ENCODE data around the gene EHMT2. TPM values are rescaled to one million over a fixed set of nuclear protein-coding genes. Genes with fewer than 3 reads are reported as not detected.
"Not testable (repeated sequence)": the region's sequence is repeated elsewhere in the genome, so short reads cannot be mapped to it uniquely, and the experiment has no call there.

The EHMT2 gene
- total RNA-seq, 1 donor from 2014 or later, result 76.3 TPM

DNA sequence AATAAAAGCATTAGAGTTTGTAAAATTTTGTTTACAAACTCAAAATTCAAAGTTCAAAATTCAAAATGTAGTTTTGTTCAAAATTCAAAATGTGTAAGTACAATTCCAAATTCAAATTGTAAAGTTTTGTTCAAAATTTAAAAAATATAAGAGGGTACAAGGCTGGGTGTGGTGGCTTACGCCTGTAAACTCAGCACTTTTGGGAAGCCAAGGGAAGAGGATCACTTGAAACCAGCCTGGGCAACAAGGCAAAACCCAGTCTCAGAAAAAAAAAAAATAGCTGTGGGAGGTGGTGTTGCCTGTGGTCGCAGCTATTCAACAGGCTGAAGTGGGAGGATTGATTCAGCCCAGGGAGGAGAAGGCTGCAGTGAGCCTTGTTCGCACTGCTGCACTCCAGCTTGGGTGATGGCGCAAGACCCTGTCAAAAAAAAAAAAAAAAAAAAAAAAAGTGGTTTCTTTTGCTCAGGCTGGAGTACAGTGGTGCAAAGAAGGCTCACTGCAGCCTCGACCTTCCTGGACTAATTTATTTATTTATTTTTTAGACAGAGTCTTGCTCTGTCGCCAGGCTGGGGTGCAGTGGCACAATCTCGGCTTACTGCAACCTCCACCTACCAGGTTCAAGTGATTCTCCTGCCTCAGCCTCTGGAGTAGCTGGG lies 9.8 kb upstream of the EHMT2 start:
- Mint-ChIP-seq H3K4me1 (ENCODE audit: low read depth) (peaks cover 20% of the 10 kb centered on the region), H3K4me3 (ENCODE audit: low read depth) (no peak overlapping the region), H3K9me3 (no peaks in the 10 kb centered on the region), H3K27ac (no peak overlapping the region), H3K27me3 (ENCODE audit: low read depth) (no peaks in the 10 kb centered on the region), H3K36me3 (ENCODE audit: low read depth) (no peaks in the 10 kb centered on the region)
- no peak for DNase-seq (ENCODE audit: low spot score)
- intact Hi-C loops (cut with micrococcal nuclease), result no loop called here

DNA sequence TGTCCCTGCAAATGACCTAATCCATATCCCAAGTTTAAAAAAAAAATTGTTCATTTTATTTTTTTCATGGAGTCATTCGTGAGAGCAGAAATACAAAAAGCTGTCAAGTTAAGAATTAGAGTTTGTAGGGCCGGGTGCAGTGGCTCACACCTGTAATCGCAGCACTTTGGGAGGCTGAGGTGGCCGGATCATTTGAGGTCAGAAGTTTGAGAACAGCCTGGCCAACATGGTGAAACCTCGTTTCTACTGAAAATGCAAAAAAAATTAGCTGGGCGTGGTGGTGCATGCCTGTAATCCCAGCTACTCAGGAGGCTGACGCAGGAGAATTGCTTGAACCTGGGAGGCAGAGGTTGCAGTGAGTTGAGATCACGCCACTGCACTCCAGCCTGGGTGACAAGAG lies 9.2 kb upstream of the EHMT2 start:
- H3K4me3 Mint-ChIP-seq (ENCODE audit: low read depth), result not testable (repeated sequence)

GRCh38 chr6:31906122-31906521 lies 8.6 kb upstream of the EHMT2 start:
- intact Hi-C loops (cut with micrococcal nuclease), result no loop called here
- Mint-ChIP-seq H3K4me1 (ENCODE audit: low read depth) (peaks cover 20% of the 10 kb centered on the region), H3K27me3 (ENCODE audit: low read depth) (no peaks in the 10 kb centered on the region), H3K36me3 (ENCODE audit: low read depth) (no peaks in the 10 kb centered on the region), H3K4me3 (ENCODE audit: low read depth) (no peak overlapping the region), H3K9me3 (no peaks in the 10 kb centered on the region), H3K27ac (no peak overlapping the region)
- DNase-seq (ENCODE audit: low spot score), result no peak

More for the DNA sequence above, 9.2 kb upstream of the EHMT2 start:
- H3K4me1 Mint-ChIP-seq (ENCODE audit: low read depth), result peaks cover 20% of the 10 kb centered on the region
- intact Hi-C loops (cut with micrococcal nuclease); H3K36me3 Mint-ChIP-seq (ENCODE audit: low read depth); DNase-seq (ENCODE audit: low spot score); H3K27me3 Mint-ChIP-seq (ENCODE audit: low read depth); H3K27ac Mint-ChIP-seq; H3K9me3 Mint-ChIP-seq: not testable (repeated sequence)

GRCh38 chr6:31905041-31905440 lies 7.5 kb upstream of the EHMT2 start:
- Mint-ChIP-seq H3K27ac (no peak overlapping the region), H3K4me3 (ENCODE audit: low read depth) (no peak overlapping the region), H3K27me3 (ENCODE audit: low read depth) (no peaks in the 10 kb centered on the region), H3K9me3 (no peaks in the 10 kb centered on the region), H3K4me1 (ENCODE audit: low read depth) (peaks cover 16% of the 10 kb centered on the region), H3K36me3 (ENCODE audit: low read depth) (no peaks in the 10 kb centered on the region)
- DNase-seq (ENCODE audit: low spot score), result no peak
- intact Hi-C loops (cut with micrococcal nuclease), result no loop called here

GRCh38 chr6:31903957-31904356 lies 6.5 kb upstream of the EHMT2 start:
- DNase-seq (ENCODE audit: low spot score), result no peak
- H3K4me3 Mint-ChIP-seq (ENCODE audit: low read depth), result no peak overlapping the region
- H3K27me3 Mint-ChIP-seq (ENCODE audit: low read depth), result no peaks in the 10 kb centered on the region
- no peak overlapping the region for H3K27ac Mint-ChIP-seq
- intact Hi-C loops (cut with micrococcal nuclease), result no loop called here
- peaks cover 9% of the 10 kb centered on the region for H3K36me3 Mint-ChIP-seq (ENCODE audit: low read depth)
- H3K9me3 Mint-ChIP-seq, result no peaks in the 10 kb centered on the region
- H3K4me1 Mint-ChIP-seq (ENCODE audit: low read depth), result peaks cover 22% of the 10 kb centered on the region

GRCh38 chr6:31901953-31902643 lies 4.6 kb upstream of the EHMT2 start, which contains the start of gene ZBTB12:
ZBTB12 (minus strand) TSS chr6:31902086; CDS start chr6:31901305, 781 bp downstream.
- Mint-ChIP-seq H3K4me1 (ENCODE audit: low read depth) (peaks cover 21% of the 10 kb centered on the region), H3K9me3 (no peaks in the 10 kb centered on the region), H3K4me3 (ENCODE audit: low read depth) (peak within 1 kb of the TSS; percentile 75), H3K36me3 (ENCODE audit: low read depth) (peaks cover 15% of the 10 kb centered on the region), H3K27ac (peak within 1 kb of the TSS; percentile 85), H3K27me3 (ENCODE audit: low read depth) (no peaks in the 10 kb centered on the region)
- intact Hi-C loops (cut with micrococcal nuclease), result no loop called here
- DNase-seq (ENCODE audit: low spot score), result peak; percentile 85

DNA sequence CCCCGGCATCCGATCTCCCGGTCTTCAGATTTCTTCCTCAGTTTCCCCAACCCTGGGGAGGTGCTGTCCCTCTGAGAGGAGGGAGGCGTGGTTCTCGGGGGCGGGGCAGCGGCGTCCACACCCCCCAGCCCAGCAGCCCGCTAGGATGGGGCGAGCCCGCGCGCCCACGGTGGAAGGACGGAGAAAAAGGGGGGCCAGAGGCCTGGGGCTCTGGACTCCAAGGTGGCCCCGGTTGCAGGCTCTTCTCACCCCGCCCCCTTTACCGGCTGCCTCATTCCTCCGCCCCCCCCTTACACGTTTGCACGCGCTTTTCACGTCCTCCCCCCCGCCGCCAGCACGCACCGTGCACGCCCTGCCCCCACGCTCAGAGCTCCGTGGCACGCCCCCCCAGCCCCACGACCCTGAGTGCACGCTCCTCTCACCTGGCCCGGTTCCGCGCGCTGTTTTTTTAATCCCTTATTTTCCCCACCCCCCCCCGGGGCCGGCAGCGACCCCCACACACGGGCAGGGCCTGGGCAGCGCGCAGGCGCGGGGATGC lies 4.0 kb upstream of the EHMT2 start:
- H3K9me3 Mint-ChIP-seq, result no peaks in the 10 kb centered on the region
- H3K27ac Mint-ChIP-seq, result no peak overlapping the region
- peak overlapping the region; percentile 66 for H3K4me3 Mint-ChIP-seq (ENCODE audit: low read depth)
- peak; percentile 39 for DNase-seq (ENCODE audit: low spot score)
- no peaks in the 10 kb centered on the region for H3K27me3 Mint-ChIP-seq (ENCODE audit: low read depth)
- intact Hi-C loops (cut with micrococcal nuclease), result no loop called here
- peaks cover 15% of the 10 kb centered on the region for H3K36me3 Mint-ChIP-seq (ENCODE audit: low read depth)
- H3K4me1 Mint-ChIP-seq (ENCODE audit: low read depth), result peaks cover 22% of the 10 kb centered on the region

DNA sequence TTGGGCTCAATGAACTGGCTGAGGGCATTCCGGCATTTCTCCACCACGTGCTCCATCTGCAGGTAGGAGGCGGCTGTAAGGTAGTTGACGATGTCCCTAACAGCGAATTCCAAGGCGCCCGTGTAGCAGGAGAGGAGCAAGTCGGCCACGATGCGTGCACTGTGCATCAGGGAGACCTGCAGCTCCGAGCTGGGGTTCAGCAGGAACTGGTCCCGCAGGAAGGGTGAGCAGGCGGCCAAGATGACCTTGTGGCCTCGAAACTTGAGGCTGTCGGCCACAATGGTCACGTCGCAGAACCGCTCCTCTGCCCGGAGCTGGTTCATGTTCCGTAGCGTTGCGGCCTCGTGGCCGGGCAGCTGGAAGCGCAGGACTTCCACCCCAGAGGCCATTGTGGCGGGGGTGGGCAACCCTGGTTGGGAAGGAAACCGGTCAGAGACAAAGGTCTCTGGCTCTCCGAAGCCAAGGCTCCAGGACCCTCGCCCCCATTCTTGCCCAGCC lies 3.5 kb upstream of the EHMT2 start:
- intact Hi-C loops (cut with micrococcal nuclease), result no loop called here
- peak overlapping the region; percentile 66 for H3K4me3 Mint-ChIP-seq (ENCODE audit: low read depth)
- peaks cover 15% of the 10 kb centered on the region for H3K36me3 Mint-ChIP-seq (ENCODE audit: low read depth)
- DNase-seq (ENCODE audit: low spot score), result no peak
- H3K27ac Mint-ChIP-seq, result no peak overlapping the region
- H3K27me3 Mint-ChIP-seq (ENCODE audit: low read depth), result no peaks in the 10 kb centered on the region
- peaks cover 26% of the 10 kb centered on the region for H3K4me1 Mint-ChIP-seq (ENCODE audit: low read depth)
- no peaks in the 10 kb centered on the region for H3K9me3 Mint-ChIP-seq

DNA sequence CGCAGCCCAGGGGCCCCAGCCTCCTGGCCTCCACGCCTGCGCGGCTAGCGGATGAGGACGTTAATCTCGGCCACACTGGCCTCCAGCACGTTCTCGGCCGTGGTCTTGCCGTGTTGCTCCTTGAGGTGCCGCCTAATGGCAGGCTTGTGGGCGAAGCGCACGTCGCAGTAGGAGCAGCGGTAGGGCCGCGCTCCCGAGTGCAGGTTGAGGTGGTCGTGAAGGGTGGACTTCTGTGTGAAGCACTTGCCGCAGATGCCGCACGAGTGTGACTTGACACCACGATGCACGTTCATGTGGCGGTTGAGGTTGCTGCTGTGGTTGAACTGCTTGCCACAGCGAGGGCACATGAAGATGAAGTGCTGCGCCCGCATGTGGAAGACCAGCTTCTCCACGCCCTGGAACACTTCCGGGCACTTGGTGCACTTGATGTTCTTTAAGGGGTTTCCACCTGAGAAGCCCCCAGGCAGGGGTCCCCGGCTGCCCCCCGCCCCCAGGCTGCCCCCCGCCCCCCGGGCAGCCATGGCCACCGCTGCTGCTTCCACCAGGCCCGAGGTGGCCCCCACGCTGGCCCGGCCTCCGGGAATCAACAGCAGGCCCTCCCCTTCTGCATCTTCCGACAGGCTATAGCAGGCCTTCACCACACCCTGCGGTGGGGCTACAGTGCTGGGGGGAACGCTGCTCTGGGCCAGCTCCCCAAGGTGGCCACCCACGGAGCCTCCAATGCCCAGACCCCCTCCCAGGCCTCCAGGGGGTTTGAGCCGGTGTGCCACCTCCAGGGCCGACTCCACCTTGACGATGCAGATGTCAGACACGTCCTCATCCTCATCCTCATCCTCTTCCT lies 2.6 kb upstream of the EHMT2 start:
- intact Hi-C loops (cut with micrococcal nuclease), result loop anchor here (5.0 kb wide), 2 partner anchors 68 to 233 kb away; partner anchors contain the start of genes CSNK2B and LY6G5B
- Mint-ChIP-seq H3K27ac (no peak overlapping the region), H3K9me3 (no peaks in the 10 kb centered on the region), H3K36me3 (ENCODE audit: low read depth) (peaks cover 22% of the 10 kb centered on the region), H3K27me3 (ENCODE audit: low read depth) (no peaks in the 10 kb centered on the region), H3K4me3 (ENCODE audit: low read depth) (no peak overlapping the region), H3K4me1 (ENCODE audit: low read depth) (peaks cover 29% of the 10 kb centered on the region)
- no peak for DNase-seq (ENCODE audit: low spot score)

- Mint-ChIP-seq H3K27ac (peak overlapping the region; percentile 48), H3K4me1 (ENCODE audit: low read depth) (peaks cover 29% of the 10 kb centered on the region), H3K27me3 (ENCODE audit: low read depth) (no peaks in the 10 kb centered on the region), H3K9me3 (no peaks in the 10 kb centered on the region), H3K4me3 (ENCODE audit: low read depth) (peak overlapping the region; percentile 78), H3K36me3 (ENCODE audit: low read depth) (peaks cover 22% of the 10 kb centered on the region)
- intact Hi-C loops (cut with micrococcal nuclease), result loop anchor here (5.0 kb wide), 2 partner anchors 67 to 232 kb away; partner anchors contain the start of genes CSNK2B and LY6G5B
- DNase-seq (ENCODE audit: low spot score), result no peak
These were observed 1.7 kb upstream of the EHMT2 start for GRCh38 chr6:31899215-31899614.

GRCh38 chr6:31898383-31899011 lies 999 bp upstream of the EHMT2 start:
- Mint-ChIP-seq H3K9me3 (no peaks in the 10 kb centered on the region), H3K4me1 (ENCODE audit: low read depth) (peaks cover 30% of the 10 kb centered on the region)

More at GRCh38 chr6:31898383-31899011, 999 bp upstream of the EHMT2 start:
- DNase-seq (ENCODE audit: low spot score), result no peak
- no peaks in the 10 kb centered on the region for H3K27me3 Mint-ChIP-seq (ENCODE audit: low read depth)
- H3K36me3 Mint-ChIP-seq (ENCODE audit: low read depth), result peaks cover 25% of the 10 kb centered on the region
- H3K27ac Mint-ChIP-seq, result peak overlapping the region; percentile 92
- H3K4me3 Mint-ChIP-seq (ENCODE audit: low read depth), result peak overlapping the region; percentile 98
- intact Hi-C loops (cut with micrococcal nuclease), result loop anchor here (5.0 kb wide), 2 partner anchors 66 to 231 kb away; partner anchors contain the start of genes CSNK2B and LY6G5B
